ENCODE measurements around the gene DACH1.
A peak's percentile ranks its signal among the peaks of the same experiment; 100 is the strongest.
"Not testable (repeated sequence)": the region's sequence is repeated elsewhere in the genome, so short reads cannot be mapped to it uniquely, and the experiment has no call there.

Gene DACH1

DNA sequence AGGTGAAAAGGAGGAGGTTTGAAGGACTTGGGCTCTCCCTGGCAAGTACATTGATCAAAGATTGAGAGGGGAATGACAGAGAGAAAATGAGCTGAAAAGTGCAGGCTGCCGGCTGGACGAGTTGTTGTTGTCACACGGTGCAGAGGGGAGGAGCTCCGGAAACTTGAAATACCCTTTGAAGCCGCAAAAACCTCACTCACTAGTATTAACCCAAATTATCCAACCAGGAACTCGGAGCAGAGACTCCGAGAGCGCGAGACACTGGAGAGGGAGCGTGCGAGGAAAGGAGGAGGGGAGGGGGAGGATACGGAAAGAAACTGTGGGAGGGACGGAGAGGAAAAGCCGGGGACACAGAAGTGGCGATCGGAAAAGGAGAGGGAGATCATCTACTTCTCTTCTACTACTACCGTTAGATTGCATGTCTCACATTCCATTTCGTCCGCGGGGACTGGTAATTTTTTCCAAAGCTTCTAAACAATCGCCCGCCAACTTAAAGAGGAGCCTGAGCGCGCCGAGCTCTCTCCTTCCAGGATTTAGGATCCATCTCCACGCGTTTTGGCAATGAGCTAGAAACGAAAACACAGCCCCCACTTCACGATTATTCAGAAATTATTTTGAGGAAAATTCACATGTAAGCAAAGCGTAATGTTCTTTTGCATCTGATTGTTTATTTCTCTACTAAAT lies at the start of gene DACH1:
TSS of gene DACH1 (minus strand) at position 74 of the 684 bp plus-strand sequence.
- DNase-seq = peak; percentile 29

DNA sequence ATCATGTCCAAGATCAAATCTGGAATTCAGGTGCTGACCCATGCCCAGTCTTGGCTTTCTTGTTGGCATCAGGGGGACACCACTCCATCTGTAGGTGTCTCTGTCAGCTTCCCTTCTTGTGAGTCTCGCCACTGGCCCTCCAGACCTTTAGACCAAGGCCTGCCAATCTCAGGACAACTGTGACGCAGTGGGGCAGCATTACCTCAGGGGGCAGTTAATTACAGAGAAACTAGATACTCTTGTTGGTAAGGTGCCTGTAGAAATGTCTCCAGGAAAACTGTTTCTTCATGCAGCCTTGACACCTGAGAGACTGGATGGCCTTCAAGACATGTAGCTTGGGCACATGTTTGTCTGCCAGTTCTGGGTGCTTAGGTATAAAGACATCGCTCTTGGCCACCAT lies 46.7 kb upstream of the DACH1 start:
- no peak for DNase-seq

DNA sequence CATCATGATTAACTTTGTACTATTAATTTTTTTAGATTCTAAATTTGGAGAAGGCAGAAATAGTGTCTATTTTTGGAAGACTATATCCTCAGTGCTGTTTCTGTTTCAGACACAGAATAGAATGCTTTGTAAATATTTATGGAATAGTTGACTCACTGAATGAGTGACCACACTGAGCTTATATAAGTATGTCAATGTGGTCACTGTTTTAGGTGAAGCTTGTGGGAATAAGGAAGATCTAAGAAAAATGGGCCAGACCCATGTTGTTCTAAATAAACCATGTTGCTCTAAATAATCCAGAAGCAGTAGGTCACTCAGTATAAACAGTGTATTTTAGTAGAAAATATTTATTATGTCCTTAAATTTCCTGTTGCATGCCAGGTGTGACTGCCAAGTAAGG lies 45.5 kb upstream of the DACH1 start:
- no peak for DNase-seq

DNA sequence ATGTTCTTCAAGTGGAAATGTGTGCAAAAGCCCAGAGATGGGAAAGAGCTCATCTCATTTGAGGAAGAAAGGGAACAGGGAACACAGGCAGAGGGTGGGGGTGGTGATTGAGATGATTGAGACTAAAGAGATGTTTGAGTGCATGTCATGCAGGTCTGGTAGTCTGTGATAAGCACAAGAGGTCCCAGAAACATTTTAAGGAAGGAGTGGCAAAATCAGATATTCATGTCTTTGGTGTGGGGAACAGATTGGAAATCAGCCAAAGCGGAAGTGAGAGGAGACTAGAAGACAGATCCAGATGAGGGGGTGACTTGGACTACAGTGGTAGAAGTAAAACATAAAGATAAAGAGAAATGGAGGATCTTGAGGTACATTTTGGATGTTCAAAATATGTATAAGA lies 39.4 kb upstream of the DACH1 start:
- DNase-seq = no peak

DNA sequence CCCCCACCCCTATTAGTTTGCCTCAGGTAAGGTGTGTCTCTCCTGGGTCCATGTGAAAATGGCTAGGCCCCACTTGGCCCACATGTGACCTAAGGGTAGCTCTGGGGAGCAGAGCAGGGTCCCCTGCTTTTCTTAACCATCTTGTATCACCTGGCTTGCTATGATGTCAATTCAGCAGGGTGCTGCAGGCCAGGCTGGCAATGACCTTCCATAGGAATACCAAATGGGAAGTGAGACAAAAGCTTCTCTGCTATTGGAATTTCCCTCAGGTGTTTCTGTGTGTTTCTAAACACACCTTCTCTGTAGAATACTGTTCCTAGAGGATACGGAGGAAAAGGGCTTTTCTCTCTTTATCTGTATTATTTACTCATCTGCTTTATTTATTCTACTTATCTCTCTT lies 35.7 kb upstream of the DACH1 start:
- DNase-seq = no peak

DNA sequence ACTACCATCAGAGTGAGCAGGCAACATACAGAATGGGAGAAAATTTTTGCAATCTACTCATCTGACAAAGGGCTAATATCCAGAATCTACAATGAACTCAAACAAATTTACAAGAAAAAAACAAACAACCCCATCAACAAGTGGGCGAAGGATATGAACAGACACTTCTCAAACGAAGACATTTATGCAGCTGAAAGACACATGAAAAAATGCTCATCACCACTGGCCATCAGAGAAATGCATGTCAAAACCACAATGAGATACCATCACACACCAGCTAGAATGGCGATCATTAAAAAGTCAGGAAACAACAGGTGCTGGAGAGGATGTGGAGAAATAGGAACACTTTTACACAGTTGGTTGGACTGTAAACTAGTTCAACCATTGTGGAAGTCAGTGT lies 26.5 kb upstream of the DACH1 start:
- not testable (repeated sequence) for DNase-seq

DNA sequence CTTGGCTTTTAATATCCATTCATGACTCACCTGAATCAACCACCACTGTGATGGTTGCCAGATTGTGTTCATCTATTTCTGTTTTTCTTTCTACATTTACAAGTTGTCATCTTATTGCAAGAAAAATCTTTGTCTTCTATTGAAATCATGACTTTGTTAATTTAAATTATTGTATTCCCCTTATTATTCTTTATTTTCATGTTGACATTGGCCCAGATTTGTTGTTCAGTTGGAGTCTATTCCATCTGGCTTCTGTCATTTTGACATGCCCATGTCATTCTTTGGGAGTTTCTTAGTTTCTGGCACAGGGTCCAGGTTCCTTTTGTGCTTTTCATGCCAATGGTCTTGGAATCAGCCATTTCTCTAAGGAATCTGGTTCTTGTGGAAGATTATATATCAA lies 19.9 kb upstream of the DACH1 start:
- DNase-seq = no peak

DNA sequence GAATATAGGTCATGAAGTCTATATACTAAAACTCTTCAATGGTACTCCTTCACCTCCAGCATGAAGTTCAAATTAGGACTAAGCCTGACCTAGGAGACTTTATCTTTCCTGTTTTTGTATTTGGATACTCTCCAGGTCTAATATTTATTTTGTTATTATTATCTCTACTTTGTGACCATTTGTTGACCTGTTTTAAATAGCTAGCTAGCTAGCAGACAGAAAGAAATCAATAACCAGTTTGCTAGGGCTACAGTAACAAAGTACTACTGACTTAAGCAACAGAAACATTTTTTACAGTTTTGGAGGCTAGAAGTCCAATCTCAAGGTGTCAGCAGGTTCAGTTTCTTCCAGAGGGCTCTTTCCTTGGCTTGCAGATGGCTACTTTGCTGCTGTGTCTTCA lies 15.1 kb upstream of the DACH1 start:
- no peak for DNase-seq

DNA sequence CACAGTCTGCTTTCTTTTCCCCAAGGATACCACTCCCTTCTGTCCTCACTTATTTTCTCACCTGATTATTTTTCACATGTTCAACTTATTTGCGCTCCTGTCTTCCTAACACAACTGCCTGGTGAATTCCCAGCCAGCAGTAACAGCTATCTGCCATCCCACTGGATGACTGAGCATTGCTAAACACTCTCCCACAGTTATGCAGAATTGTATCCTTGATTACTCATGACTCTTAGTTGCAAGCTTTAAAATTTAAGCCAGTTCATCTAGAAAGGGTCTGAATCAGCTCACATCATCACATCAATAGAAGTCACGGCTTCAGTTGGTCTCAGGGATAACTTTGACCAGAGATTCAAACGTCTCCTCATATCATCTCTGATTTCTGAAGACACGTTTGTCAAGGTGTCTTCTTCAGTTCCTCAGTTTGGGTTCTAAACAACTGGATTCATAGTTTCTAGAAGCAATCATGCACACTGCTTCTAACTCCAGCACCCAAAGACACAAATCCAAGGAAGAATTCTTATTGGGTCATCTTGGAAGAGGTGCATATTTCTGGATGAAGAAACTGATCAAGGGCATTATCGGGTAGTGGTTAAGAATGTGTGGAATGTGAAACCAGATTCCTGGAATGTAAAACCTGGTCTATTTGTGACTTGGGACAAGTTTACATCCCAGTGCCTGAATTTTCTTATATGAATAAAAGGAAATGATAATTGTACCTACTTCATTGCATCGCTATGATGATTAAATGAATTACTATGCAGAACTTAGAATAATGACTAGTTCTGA lies 13.9 kb upstream of the DACH1 start:
- peak; percentile 56 for DNase-seq

DNA sequence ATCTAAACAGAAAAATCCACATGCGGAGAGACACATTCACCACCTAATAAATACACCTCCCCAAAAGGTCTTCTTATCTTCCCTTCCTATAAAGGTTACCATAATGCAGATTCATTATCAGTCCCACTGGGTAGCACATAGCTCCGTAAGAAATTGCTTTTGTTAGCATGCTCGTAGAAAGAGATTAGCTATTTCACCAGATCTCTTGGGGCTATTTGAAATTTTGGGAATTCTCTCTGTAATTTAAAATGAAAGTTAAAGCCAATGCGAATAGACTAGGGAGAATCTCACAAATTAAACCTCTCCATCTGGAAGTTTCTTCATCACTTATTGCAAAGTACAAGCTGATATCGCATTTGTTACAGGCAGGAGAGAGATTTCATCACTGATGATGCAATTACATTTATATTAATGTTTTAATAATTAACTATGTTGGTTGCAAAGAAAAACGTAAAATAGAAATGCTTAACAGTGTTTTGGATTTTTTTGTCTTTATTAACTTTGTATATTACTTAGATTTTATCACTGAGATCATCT lies 12.9 kb upstream of the DACH1 start:
- DNase-seq = no peak

DNA sequence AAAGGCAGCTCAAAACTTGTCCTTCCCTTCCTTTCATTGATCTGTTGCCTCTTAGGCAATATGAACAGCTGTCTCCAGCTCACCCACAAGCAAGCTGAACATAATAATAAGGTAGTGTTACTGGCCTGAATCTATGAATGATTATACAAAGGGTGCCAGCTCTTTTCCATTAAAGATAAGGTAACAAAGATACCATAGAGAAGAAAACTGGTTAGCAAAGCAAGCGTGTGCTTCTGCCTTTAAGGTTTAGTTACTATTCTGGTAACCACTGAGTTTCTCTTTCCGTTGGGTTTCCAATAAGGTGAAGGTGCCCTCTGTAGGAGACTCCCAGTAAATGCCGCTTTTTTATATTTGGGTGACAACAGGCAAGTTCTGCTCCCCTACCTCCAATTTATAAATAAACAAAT lies 12.1 kb upstream of the DACH1 start:
- peak; percentile 25 for DNase-seq

DNA sequence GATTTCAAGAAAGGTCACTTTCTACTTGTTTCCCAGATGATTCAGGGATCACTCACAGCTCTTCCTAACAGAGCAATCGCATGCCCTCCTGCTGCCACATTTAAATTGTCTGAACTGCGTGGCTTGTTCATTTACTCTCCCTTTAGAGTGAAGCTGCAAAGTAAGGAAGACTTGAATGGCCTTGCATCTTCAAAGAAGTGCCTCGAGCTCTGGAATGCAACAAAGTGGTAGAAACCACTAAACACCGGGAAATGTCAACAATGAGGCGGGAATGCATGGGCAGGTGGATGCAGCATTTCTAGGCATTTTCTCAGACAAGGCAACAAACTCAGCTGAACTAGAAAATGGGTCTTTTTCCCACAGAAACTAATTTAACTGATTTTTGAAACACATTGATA lies 10.3 kb upstream of the DACH1 start:
- DNase-seq = no peak

DNA sequence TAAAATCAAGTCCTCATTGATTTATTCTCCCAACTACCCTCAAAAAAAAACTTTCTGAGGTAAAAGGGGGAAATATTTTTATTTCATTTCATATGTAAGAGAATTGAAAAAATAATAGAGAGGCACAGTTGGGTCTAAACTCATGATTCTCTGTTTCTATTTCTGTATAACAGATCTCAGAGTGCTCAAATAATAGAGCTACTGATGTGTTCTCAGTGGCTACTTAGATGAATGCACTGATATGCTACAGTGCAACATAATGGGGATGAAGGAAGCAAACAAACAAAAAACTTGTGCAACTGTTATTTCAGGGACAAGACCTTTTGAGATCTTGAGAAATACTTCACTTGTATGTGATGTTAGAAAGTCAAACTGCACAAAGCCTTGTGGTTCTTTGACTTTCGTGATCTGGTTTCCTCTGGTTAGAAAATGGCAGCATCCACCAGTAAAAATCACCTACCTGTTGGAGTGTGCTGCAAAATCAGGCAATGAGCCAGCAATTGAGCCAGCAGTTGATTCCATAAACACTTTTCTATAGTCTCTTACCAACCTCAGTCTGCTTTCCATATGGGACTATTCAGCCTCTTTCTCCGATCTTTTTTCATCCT lies 9.7 kb upstream of the DACH1 start:
- no peak for DNase-seq

DNA sequence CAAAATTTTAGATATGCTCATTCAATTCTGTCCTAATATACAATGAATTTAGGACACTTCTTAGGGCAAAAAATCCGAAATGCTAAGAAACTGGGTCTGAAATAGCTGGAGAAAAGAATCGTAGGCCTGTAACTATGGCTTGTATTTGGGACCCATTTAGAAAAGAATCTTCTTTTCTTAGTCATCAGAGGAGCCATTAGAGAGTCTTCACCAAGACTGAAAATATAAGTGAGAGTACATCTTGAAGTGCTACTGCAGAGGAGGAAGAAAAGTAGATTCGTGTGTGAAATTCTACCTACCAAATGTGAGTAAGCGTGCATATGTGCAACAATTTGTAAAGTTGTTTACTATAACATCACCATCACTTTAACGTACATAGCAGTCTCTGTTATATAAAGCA lies 8.8 kb upstream of the DACH1 start:
- DNase-seq = no peak

DNA sequence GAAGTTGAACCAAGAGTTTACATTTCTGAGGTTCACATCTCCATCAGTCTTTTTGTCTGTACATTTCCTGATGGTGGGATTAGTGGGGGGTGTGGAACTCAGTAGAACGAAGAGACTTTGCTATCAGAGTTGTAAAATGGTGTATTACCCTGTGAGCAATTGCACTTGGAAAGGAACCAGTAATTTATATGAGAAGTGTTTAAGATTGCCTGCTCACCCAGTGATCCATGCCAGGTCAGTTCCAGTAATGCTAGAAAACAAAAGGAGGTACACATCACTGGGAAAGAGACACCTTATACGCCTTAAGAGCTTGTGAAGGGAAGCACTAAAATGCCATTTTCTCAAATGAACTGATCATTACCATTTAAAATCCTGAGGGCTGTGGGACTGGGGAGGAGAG lies 7.5 kb upstream of the DACH1 start:
- DNase-seq = no peak

DNA sequence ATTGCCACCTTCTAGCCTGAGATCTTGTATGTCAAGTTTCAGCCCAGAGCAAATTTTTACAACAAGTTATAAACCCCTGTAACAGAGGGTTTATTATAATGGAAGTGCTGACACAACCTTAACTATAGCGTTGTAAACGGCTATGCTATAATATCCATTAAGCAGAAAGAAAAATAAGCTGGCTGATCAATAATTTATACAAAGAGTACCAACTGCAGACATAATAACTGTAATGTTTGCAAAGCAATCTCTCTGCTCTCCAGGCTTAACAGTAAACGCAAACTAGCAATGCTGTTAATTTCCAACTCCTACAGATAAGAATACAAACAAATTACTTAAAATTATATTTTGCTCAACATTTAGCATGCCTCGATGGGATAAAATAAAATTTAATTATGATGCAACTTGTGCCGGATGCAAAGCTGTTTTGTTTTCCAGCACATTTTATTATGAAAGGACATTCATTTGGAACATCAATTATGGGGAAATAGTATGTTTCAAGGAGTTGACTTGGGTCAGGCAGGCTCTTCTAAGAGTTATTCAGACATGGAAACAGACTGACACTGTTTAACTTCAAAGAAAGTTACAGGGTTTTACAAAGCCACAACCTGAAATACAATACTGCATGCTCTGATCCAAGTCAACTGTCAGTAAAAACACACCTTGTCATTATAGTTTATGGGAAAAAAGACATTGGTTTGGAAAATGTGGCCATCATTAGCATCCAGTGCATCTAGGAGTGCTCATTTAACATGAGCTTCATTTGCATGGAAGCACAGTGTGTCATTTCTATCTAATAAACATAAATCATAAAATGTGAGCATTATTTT lies 6.6 kb upstream of the DACH1 start:
- no peak for DNase-seq

DNA sequence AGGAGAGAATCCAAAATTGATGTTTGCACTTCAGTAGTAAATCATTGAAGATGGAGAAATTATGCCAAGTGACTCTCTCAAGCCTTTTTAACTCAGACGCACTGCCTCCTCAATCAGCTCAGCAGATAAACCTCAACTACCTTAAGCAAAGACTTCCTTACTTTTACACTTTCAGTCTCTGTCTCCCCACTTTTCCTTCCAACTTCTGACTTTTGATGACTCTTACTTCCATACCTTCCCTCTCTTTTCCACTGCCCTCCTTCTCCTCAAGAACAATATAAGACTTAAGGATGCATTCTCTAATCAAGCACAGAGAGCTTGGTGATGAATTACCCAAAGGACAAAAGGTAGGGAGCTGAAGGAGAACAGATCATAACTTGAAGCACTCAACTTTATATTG lies 4.8 kb upstream of the DACH1 start:
- no peak for DNase-seq

DNA sequence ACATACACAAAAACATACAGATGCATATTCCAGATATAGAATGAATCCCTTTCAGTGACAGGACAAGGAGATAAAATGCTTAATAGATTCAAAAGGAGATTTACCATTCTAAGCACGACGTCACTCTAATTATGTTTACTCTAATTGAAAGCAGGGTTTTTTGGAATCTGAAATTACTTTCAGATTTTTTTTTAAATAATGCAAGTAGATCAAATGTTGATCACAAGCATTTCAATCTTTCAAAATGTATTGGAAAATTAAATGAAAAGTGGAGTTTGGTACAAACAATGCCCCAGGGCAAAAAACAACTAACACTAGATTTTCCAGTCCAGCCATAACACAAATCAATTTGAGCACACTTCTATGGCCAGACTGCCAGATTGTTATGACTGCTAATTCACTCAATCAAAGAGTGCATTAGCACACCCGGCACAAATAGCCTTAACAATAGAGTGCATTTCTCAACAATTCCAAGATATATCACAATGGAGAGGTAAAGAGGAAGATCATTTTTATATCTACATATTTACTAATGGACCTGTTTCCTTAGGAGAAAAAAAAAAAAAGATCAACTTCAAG lies 4.3 kb upstream of the DACH1 start:
- no peak for DNase-seq

DNA sequence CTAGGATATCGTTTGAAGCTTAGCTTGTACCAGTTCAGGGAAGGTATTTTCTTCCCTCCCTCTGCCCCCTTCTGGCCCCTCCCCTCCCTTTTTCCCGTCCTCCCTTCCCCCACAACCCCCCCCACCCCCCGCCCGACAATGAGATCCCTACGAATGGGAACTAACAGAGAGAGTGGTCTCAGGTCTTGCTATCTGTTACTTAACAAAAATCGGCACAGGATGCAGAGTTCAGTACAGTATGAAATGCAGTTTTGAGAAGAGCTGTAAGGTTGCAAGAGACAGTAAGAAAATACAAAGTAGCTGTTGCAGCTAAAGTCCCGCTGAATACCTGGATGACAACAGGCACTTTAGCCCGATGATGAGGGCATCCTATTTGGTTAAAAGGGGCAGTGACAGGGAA lies 3.1 kb upstream of the DACH1 start:
- DNase-seq = no peak

DNA sequence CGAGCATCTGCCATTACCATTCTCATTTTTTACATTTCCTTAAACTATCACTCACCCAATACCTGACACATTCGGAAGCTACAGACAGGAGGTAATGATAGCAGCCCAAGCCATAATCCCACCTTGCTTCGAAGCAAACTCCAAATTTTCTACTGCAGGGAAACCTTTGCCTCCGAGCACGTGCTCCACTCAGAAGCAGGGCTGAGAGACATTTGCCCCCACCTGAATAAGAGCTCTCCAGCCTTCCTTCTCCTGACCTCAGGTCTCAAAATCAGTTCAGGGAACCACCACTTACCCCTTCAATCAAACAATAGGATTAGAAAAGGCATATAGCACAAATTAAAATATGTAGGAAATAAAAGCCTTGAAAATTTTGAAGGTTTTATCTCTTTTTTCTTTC lies 2.3 kb upstream of the DACH1 start:
- DNase-seq = no peak

DNA sequence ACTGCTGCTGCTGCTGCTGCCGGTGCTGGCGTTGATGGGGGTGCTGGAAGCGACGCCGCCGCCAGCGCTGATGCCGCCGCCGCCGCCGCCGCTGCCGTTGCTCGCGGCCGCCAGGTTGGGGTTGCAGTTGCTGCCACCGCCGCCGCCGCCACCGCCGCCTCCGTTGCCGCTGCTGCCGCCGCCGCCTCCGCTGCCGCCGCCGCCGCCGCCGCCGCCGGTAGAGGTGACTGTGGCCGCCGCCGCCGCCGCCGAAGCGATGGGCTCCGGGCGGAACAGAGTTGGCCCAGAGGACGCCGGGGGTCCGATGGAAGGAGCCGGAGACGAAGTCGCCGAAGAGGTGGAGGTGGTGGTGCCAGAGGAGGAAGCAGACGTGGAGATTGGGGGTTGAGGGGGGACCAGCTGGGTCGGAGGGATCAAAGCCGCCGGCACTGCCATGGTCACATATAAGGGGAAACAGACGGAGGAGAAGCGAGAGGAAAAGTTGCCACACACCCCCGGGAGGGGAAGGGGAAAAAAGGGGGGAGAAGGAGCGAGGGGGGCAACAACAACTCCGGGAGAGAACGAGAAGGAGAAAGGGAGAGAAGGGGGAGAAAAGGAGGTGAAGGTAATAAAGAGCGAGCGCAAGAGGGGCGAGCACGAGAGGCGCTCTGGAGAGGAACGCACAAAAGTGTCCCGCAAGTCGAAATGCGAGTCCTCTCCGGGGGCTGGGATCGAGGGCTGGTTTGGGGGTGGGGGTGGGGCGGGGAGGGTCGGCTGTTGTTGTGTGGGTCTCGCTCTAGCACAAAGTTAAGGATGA lies 471 bp downstream of the DACH1 start:
- DNase-seq = no peak

DNA sequence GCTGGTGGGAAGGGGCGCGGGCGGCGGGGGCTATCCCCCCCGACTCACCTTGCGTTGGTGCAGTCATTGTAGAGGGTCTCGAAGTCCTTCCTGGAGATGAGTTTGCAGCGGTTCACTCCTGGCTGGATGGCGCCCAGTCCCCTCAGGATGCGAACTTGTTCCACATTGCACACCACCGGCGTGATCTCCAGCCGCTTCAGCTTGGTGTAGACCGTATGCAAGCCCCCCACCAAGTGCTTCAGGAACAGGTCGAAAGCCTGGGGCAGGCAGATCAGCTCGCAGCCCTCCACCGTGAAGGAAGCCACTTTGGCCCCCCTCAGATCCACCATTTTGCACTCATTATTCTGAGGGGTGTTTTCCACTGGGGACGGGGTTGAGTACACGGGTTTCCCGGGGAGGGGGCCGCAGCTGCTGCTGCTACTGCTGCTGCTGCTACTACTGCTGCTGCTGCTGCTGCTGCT lies 1.1 kb downstream of the DACH1 start:
- no peak for DNase-seq

Data from NCI-H226 (cell line).